IMR-90 (cell line): ENCODE data around the gene FMN2. TPM values are rescaled to one million over a fixed set of nuclear protein-coding genes. Genes with fewer than 3 reads are reported as not detected.

Source experiments
- ATAC-seq: fragments of 200-7000 bp; cut with Tn5 transposase; 2 replicates; pipeline ENCODE4 v1.9.1; 2020; ENCODE audit warnings: low read depth, mild to moderate bottlenecking, moderate library complexity
- BruUV-seq: library from RNA; stranded (reverse); fragments of 400-500 nt; replicated peaks from 2 replicates; lab custom pipeline; 2021; lab: Mats Ljungman, UMichigan
- CTCF ChIA-PET: fragments of 300-600 bp; formaldehyde crosslinking; extraction: SDS; loops from one replicate; lab custom pipeline; 2021; ENCODE audit warnings: antibody characterized with exemption; lab: Yijun Ruan, JAX
- POLR2A ChIA-PET: fragments of 300-600 bp; sonication (Branson Sonifier 250); formaldehyde crosslinking; loops from one replicate; lab custom pipeline; 2022; ENCODE audit warnings: antibody characterized with exemption; ENCODE audit not compliant: unreplicated experiment; lab: Charles Lee
- DNase-seq: peaks from one replicate; pipeline ENCODE4 v3.0.0; 2013
- H2AFZ ChIP-seq: replicated peaks from 2 replicates; pipeline ENCODE3; 2013; ENCODE audit warnings: low read length, mild to moderate bottlenecking; ENCODE audit not compliant: poor library complexity
- H2AK5ac ChIP-seq: 2 replicates; pipeline ENCODE4 v1.6.1; 2013; ENCODE audit warnings: low read depth, low read length, inconsistent platforms
- H2AK9ac ChIP-seq: replicated peaks from 2 replicates; pipeline ENCODE3; 2013; ENCODE audit warnings: mild to moderate bottlenecking, low read depth, low read length, moderate library complexity; ENCODE audit not compliant: poor library complexity
- H2BK120ac ChIP-seq: 2 replicates; pipeline ENCODE4 v1.6.1; 2013; ENCODE audit warnings: low read depth, low read length, inconsistent platforms
- H2BK15ac ChIP-seq: 3 replicates; pipeline ENCODE4 v1.6.1; 2013; ENCODE audit warnings: low read depth, low read length, inconsistent platforms
- H2BK20ac ChIP-seq: 2 replicates; pipeline ENCODE4 v1.6.1; 2013; ENCODE audit warnings: low read depth, mild to moderate bottlenecking, inconsistent platforms, low read length, moderate library complexity
- H2BK5ac ChIP-seq: 2 replicates; pipeline ENCODE4 v1.6.1; 2013; ENCODE audit warnings: mild to moderate bottlenecking, low read depth, low read length, inconsistent platforms; ENCODE audit not compliant: poor library complexity, severe bottlenecking
- H3K14ac ChIP-seq: replicated peaks from 2 replicates; pipeline ENCODE4 v1.6.1; 2013; ENCODE audit warnings: low read depth, low read length, inconsistent platforms
- H3K18ac ChIP-seq: 2 replicates; pipeline ENCODE4 v1.6.1; 2013; ENCODE audit warnings: low read depth, low read length, control low read depth
- H3K23ac ChIP-seq: 2 replicates; pipeline ENCODE4 v1.6.1; 2013; ENCODE audit warnings: low read depth, low read length, inconsistent platforms
- H3K27ac ChIP-seq: 2 replicates; pipeline ENCODE4 v1.5.1; 2013; ENCODE audit warnings: mild to moderate bottlenecking, control low read depth, low read length; ENCODE audit not compliant: insufficient read depth
- H3K27me3 ChIP-seq: 2 replicates; pipeline ENCODE4 v1.6.1; 2013; ENCODE audit warnings: low read length; ENCODE audit not compliant: control insufficient read depth, insufficient read depth
- H3K36me3 ChIP-seq: 2 replicates; pipeline ENCODE4 v1.6.1; 2013; ENCODE audit warnings: low read length, mixed read lengths; ENCODE audit not compliant: control insufficient read depth, insufficient read depth
- H3K4ac ChIP-seq: 2 replicates; pipeline ENCODE4 v1.6.1; 2013; ENCODE audit warnings: low read depth, low read length, inconsistent platforms
- H3K4me1 ChIP-seq: 2 replicates; pipeline ENCODE4 v1.6.1; 2013; ENCODE audit warnings: low read length, mixed read lengths; ENCODE audit not compliant: control insufficient read depth, insufficient read depth
- H3K4me2 ChIP-seq: 2 replicates; pipeline ENCODE4 v1.6.1; 2013; ENCODE audit warnings: low read depth, mild to moderate bottlenecking, control low read depth, low read length, moderate library complexity
- H3K4me3 ChIP-seq: 2 replicates; pipeline ENCODE4 v1.5.1; 2013; ENCODE audit warnings: low read depth, mild to moderate bottlenecking, control low read depth, low read length, moderate library complexity; ENCODE audit not compliant: insufficient read depth
- H3K56ac ChIP-seq: 2 replicates; pipeline ENCODE4 v1.6.1; 2013; ENCODE audit warnings: low read length, inconsistent platforms; ENCODE audit not compliant: insufficient read depth; ENCODE audit errors: extremely low read depth
- H3K79me1 ChIP-seq, 2 experiments: 2 replicates each; pipeline ENCODE4 v1.6.1; 2013; ENCODE audit warnings: low read length in 2 of 2, inconsistent platforms in 1 of 2, low read depth in 1 of 2
- H3K9ac ChIP-seq: 2 replicates; pipeline ENCODE4 v1.6.1; 2013; ENCODE audit warnings: low read depth, low read length, control low read depth
- H3K9me1 ChIP-seq: 2 replicates; pipeline ENCODE4 v1.6.1; 2013; ENCODE audit warnings: low read length, inconsistent platforms; ENCODE audit not compliant: insufficient read depth
- H3K9me3 ChIP-seq: 2 replicates; pipeline ENCODE4 v1.6.1; 2013; ENCODE audit warnings: low read length; ENCODE audit not compliant: control insufficient read depth, insufficient read depth
- H4K20me1 ChIP-seq: 2 replicates; pipeline ENCODE4 v1.6.1; 2013; ENCODE audit warnings: low read length, inconsistent platforms; ENCODE audit not compliant: insufficient read depth
- H4K5ac ChIP-seq: 2 replicates; pipeline ENCODE4 v1.6.1; 2013; ENCODE audit warnings: mild to moderate bottlenecking, low read depth, low read length, control low read depth
- H4K8ac ChIP-seq, 2 experiments: 2 replicates each; pipeline ENCODE4 v1.6.1; 2013; ENCODE audit warnings: low read depth in 2 of 2, low read length in 2 of 2, control low read depth in 1 of 2, inconsistent platforms in 1 of 2
- H4K91ac ChIP-seq: 2 replicates; pipeline ENCODE4 v1.6.1; 2013; ENCODE audit warnings: low read depth, low read length, inconsistent platforms; ENCODE audit not compliant: insufficient read depth
- CEBPB ChIP-seq: IDR thresholded peaks from 2 replicates; pipeline ENCODE4 v1.6.1; 2012; ENCODE audit warnings: low read depth, low read length, improper control_type of control experiment
- MXI1 ChIP-seq: IDR thresholded peaks from 2 replicates; pipeline ENCODE4 v1.6.1; 2012; ENCODE audit warnings: low read depth, mild to moderate bottlenecking, low read length, moderate library complexity, borderline replicate concordance
- WGBS, 2 experiments: methylation state at CpG; one replicate each; pipeline versions ENCODE4 v1.1.5 to v1.1.7; 2013; ENCODE audit warnings: missing lambda C conversion rate in 2 of 2; ENCODE audit not compliant: insufficient read length in 1 of 2; ENCODE audit errors: extremely low coverage in 2 of 2; 5-methylcytosine and 5-hydroxymethylcytosine counted together
- dilution Hi-C: fragments of 300-500 bp; cut with HindIII; formaldehyde crosslinking; loops from one replicate; pipeline ENCODE4 v1.14.3; 2018; ENCODE audit warnings: low sequenced_read_pairs; ENCODE audit not compliant: unreplicated experiment
- in situ Hi-C: fragments of 300-500 bp; cut with MboI; formaldehyde crosslinking; loops from 3 replicates; pipeline ENCODE4 v1.14.3; 2019; ENCODE audit warnings: low sequenced_read_pairs, inconsistent platforms, mixed read lengths
- intact Hi-C: fragments of 100-400 bp; cut with micrococcal nuclease; formaldehyde crosslinking; loops from 2 replicates; pipeline ENCODE4 v1.10.0; 2022
- polyA plus RNA-seq, 3 experiments: library from polyadenylated mRNA; depleted of rRNA; stranded (reverse); fragments of >200 nt; gene quantifications; 2 replicates each; pipeline ENCODE4 v1.2.3, GENCODE V29; 2012; ENCODE audit warnings: low replicate concordance in 1 of 3
- total RNA-seq: library from RNA; depleted of rRNA; stranded (reverse); fragments of >200 nt; gene quantifications from 2 replicates; pipeline ENCODE4 v1.2.3, GENCODE V29; 2012

The FMN2 gene
- total and polyA plus RNA-seq, 2 of the 4 experiments (the other 2 are of a cell fraction) = 29.0 to 35.8 TPM

DNA sequence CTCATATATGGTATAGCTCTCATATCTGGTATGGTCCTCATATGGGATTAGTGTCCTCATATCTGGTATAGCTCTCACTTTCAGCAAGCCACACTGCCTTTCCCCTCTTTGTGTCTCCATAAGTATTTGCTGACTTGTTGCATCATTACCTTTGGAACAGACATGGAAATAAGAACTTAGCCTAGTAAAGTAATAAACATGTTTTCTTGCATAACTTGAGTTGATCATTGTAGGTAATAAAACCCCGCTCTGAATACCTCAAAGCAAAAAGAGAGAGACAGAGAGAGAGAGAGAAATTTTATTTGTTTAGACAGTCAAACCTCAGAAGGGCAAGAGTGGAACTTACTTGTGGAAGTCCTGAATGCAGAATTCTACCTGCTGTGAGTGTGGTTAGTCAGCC lies 350.0 kb downstream of the FMN2 start:
- Histone ChIP-seq H3K4me1 (no peaks in the 10 kb centered on the region), H3K14ac (peak overlapping the region; percentile 10; the same call in 1 of the 2 replicates), H3K9ac (no peak overlapping the region), H3K4me3 (no peak overlapping the region), H4K5ac (no peak overlapping the region), H4K20me1 (no peaks in the 10 kb centered on the region), H3K4ac (no peak overlapping the region), H3K23ac (no peak overlapping the region), H2BK5ac (no peak overlapping the region), H3K36me3 (peaks cover 3% of the 10 kb centered on the region; the same call in 1 of the 2 replicates), H4K8ac (no peak overlapping the region), H2AK5ac (no peak overlapping the region), H3K27me3 (no peaks in the 10 kb centered on the region), H3K79me1 (peaks cover 13 to 14% of the 10 kb centered on the region in 2 experiments; a peak in 2 of 4 replicates), H2AK9ac (no peak overlapping the region), H4K91ac (no peak overlapping the region), H2BK120ac (no peak overlapping the region), H3K9me1 (no peaks in the 10 kb centered on the region; the same call in 1 of the 2 replicates), H3K18ac (no peak overlapping the region), H3K9me3 (no peaks in the 10 kb centered on the region), H2AFZ (no peak overlapping the region), H3K27ac (no peak overlapping the region), H2BK20ac (no peak overlapping the region), H3K56ac (no peak overlapping the region), H2BK15ac (no peak overlapping the region), H3K4me2 (no peak overlapping the region)
- ChIA-PET CTCF (interaction anchor here (0.6 kb wide), 2 partner anchors 11 to 28 kb away, joined by 3 to 4 read pairs; no protein-coding TSS in a partner anchor), POLR2A (no interaction called here)
- no peak for TF ChIP-seq MXI1
- TF ChIP-seq CEBPB = 0 out of 2 replicates have a peak, but pooled peaks have one; percentile 14
- DNase-seq = no peak
- intact Hi-C loops (no loop called here), dilution Hi-C loops (no loop called here), in situ Hi-C loops (no loop called here)
- no TSS peak for BruUV-seq
- no CpG with 5 or more reads among the region's 1 CpG for whole genome bisulfite sequencing, 2 experiments
- ATAC-seq = no peak
